COLO829 (cell line): ENCODE measurements around the gene KDM4C.
A peak's percentile ranks its signal among the peaks of the same experiment; 100 is the strongest.
"Not testable (repeated sequence)": the region's sequence is repeated elsewhere in the genome, so short reads cannot be mapped to it uniquely, and the experiment has no call there.

ENCODE experiments used
- DNase-seq: peaks from one replicate; pipeline ENCODE4 v3.0.0; 2012; ENCODE audit warnings: low spot score

KDM4C gene

GRCh38 chr9:6757456-6758247 lies at the start of gene KDM4C:
Gene KDM4C (plus strand): TSS chr9:6757973. CDS start chr9:6792989, 35,016 bp downstream.
- peak; percentile 85 for DNase-seq

GRCh38 chr9:6708732-6709131 lies 49.0 kb upstream of the KDM4C start:
- DNase-seq: no peak

GRCh38 chr9:6711403-6711802 lies 46.4 kb upstream of the KDM4C start:
- no peak for DNase-seq

- no peak for DNase-seq
These were observed 45.7 kb upstream of the KDM4C start for GRCh38 chr9:6712041-6712440.

- no peak for DNase-seq
These were observed 43.6 kb upstream of the KDM4C start for GRCh38 chr9:6714176-6714575.

- not testable (repeated sequence) for DNase-seq
These were observed 42.5 kb upstream of the KDM4C start for GRCh38 chr9:6715153-6715754.

GRCh38 chr9:6715755-6716643 lies 41.8 kb upstream of the KDM4C start:
- no peak for DNase-seq

GRCh38 chr9:6716766-6717165 lies 41.0 kb upstream of the KDM4C start:
- DNase-seq: no peak

GRCh38 chr9:6723881-6724420 lies 33.8 kb upstream of the KDM4C start:
- DNase-seq: no peak

- no peak for DNase-seq
These were observed 24.5 kb upstream of the KDM4C start for GRCh38 chr9:6733257-6733656.

- no peak for DNase-seq
These were observed 23.9 kb upstream of the KDM4C start for GRCh38 chr9:6733831-6734230.

GRCh38 chr9:6735422-6735821 lies 22.4 kb upstream of the KDM4C start:
- no peak for DNase-seq

GRCh38 chr9:6739218-6739617 lies 18.6 kb upstream of the KDM4C start:
- DNase-seq: peak; percentile 19

GRCh38 chr9:6748861-6749260 lies 8.9 kb upstream of the KDM4C start:
- DNase-seq: not testable (repeated sequence)

- not testable (repeated sequence) for DNase-seq
These were observed 2.9 kb upstream of the KDM4C start for GRCh38 chr9:6754861-6755260.

GRCh38 chr9:6757132-6757455 lies 679 bp upstream of the KDM4C start:
- no peak for DNase-seq

- DNase-seq: no peak
These were observed 400 bp downstream of the KDM4C start for GRCh38 chr9:6758248-6758497.

GRCh38 chr9:6758498-6759184 lies 868 bp downstream of the KDM4C start:
- no peak for DNase-seq

GRCh38 chr9:6759185-6759977 lies 1.6 kb downstream of the KDM4C start:
- DNase-seq: peak; percentile 68

GRCh38 chr9:6761306-6761705 lies 3.5 kb downstream of the KDM4C start:
- DNase-seq: no peak

GRCh38 chr9:6763244-6763643 lies 5.5 kb downstream of the KDM4C start:
- no peak for DNase-seq
